CD8-positive, alpha-beta memory T cell (primary cell): ENCODE measurements around the gene LRTM2. TPM values are rescaled to one million over a fixed set of nuclear protein-coding genes. Genes with fewer than 3 reads are reported as not detected.

Experiments used
- CTCF ChIA-PET: fragments of 350-600 bp; sonication (Branson Sonifier 250); formaldehyde crosslinking; loops from one replicate; lab custom pipeline; 2021; ENCODE audit warnings: antibody characterized with exemption; lab: Charles Lee
- POLR2A ChIA-PET: fragments of 350-600 bp; sonication (Branson Sonifier 250); formaldehyde crosslinking; loops from one replicate; lab custom pipeline; 2021; ENCODE audit warnings: antibody characterized with exemption; lab: Charles Lee
- DNase-seq, 5 donors: peaks; one replicate each; pipeline versions ENCODE4 v3.0.0 to v3.0.0-alpha.2; 2020 to 2022; ENCODE audit warnings: mixed read lengths in 1 of 5
- H3K27ac ChIP-seq: one replicate; pipeline ENCODE4 v1.7.0; 2013; ENCODE audit warnings: low read depth, mild to moderate bottlenecking, low read length, moderate library complexity
- H3K27me3 ChIP-seq: 2 replicates; pipeline ENCODE4 v1.7.0; 2013; ENCODE audit warnings: low read length, mild to moderate bottlenecking; ENCODE audit not compliant: insufficient read depth, poor library complexity, severe bottlenecking
- H3K36me3 ChIP-seq: 2 replicates; pipeline ENCODE4 v1.7.0; 2013; ENCODE audit warnings: mild to moderate bottlenecking, low read length, moderate library complexity; ENCODE audit not compliant: insufficient read depth
- H3K4me1 ChIP-seq: 2 replicates; pipeline ENCODE4 v1.7.0; 2013; ENCODE audit warnings: mild to moderate bottlenecking, low read length, moderate library complexity; ENCODE audit not compliant: insufficient read depth
- H3K4me3 ChIP-seq: 2 replicates; pipeline ENCODE4 v1.7.0; 2013; ENCODE audit warnings: mild to moderate bottlenecking, low read length
- H3K9me3 ChIP-seq: 2 replicates; pipeline ENCODE4 v1.7.0; 2013; ENCODE audit warnings: mild to moderate bottlenecking, low read length
- H3K27ac Mint-ChIP-seq, 8 donors: one replicate each; pipeline ENCODE4 v1.8.0; 2020 to 2021; ENCODE audit warnings: mixed read lengths in 8 of 8, mild to moderate bottlenecking in 6 of 8, inconsistent platforms in 3 of 8, moderate library complexity in 3 of 8
- H3K27me3 Mint-ChIP-seq, 2 donors: one replicate each; pipeline ENCODE4 v1.8.0; 2020 to 2021; ENCODE audit warnings: mixed read lengths in 2 of 2, mild to moderate bottlenecking in 1 of 2, moderate library complexity in 1 of 2
- H3K36me3 Mint-ChIP-seq, 3 donors: one replicate each; pipeline ENCODE4 v1.8.0; 2020 to 2021; ENCODE audit warnings: mixed read lengths in 3 of 3, inconsistent platforms in 1 of 3, mild to moderate bottlenecking in 1 of 3
- H3K4me1 Mint-ChIP-seq, 3 donors: one replicate each; pipeline ENCODE4 v1.8.0; 2020 to 2021; ENCODE audit warnings: mixed read lengths in 3 of 3, inconsistent platforms in 1 of 3, mild to moderate bottlenecking in 1 of 3
- H3K4me3 Mint-ChIP-seq, 7 donors: one replicate each; pipeline ENCODE4 v1.8.0; 2020 to 2021; ENCODE audit warnings: mixed read lengths in 7 of 7, mild to moderate bottlenecking in 6 of 7, moderate library complexity in 4 of 7, inconsistent platforms in 2 of 7
- H3K9me3 Mint-ChIP-seq, 5 donors: one replicate each; pipeline ENCODE4 v1.8.0; 2020 to 2022; ENCODE audit warnings: mixed read lengths in 5 of 5, mild to moderate bottlenecking in 3 of 5, moderate library complexity in 2 of 5, inconsistent platforms in 1 of 5
- polyA plus RNA-seq: library from polyadenylated mRNA; unstranded; fragments of 300-500 nt; fragmentation: Illumina TruSeq; gene quantifications from one replicate; pipeline ENCODE4 v1.2.3, GENCODE V29; 2021
- total RNA-seq, 2 experiments: library from RNA; stranded (reverse); gene quantifications; one replicate each; pipeline ENCODE4 v1.2.3, GENCODE V29; 2021

The LRTM2 gene
- total and polyA plus RNA-seq, 3 experiments from 2014 or later, result 0.24 TPM; not detected in 2

GRCh38 chr12:1875608-1876007, 55.2 kb downstream of the LRTM2 start:
- Mint-ChIP-seq H3K4me1 (no peaks in the 10 kb centered on the region), H3K27ac (no peak overlapping the region), H3K36me3 (no peaks in the 10 kb centered on the region), H3K27me3 (peaks cover 6 to 22% of the 10 kb centered on the region in 2 donors), H3K9me3 (no peaks in the 10 kb centered on the region), H3K4me3 (no peak overlapping the region)
- Histone ChIP-seq H3K9me3 (no peaks in the 10 kb centered on the region), H3K4me1 (no peaks in the 10 kb centered on the region), H3K36me3 (no peaks in the 10 kb centered on the region), H3K27ac (no peak overlapping the region), H3K4me3 (no peak overlapping the region), H3K27me3 (no peaks in the 10 kb centered on the region)
- CTCF ChIA-PET, result no interaction called here
- DNase-seq, result no peak
- POLR2A ChIA-PET, result interaction anchor here (0.6 kb wide), 1 partner anchor 1770 kb away, joined by 3 read pairs; no protein-coding TSS in a partner anchor

GRCh38 chr12:1876086-1876485, 55.7 kb downstream of the LRTM2 start:
- H3K27me3 Mint-ChIP-seq, result peaks cover 5 to 22% of the 10 kb centered on the region in 2 donors
- POLR2A ChIA-PET, result no interaction called here
- DNase-seq, result no peak
- H3K27ac Mint-ChIP-seq, result no peak overlapping the region
- no peaks in the 10 kb centered on the region for H3K4me1 Mint-ChIP-seq
- H3K36me3 ChIP-seq, result no peaks in the 10 kb centered on the region
- H3K27me3 ChIP-seq, result no peaks in the 10 kb centered on the region
- CTCF ChIA-PET, result no interaction called here
- no peaks in the 10 kb centered on the region for H3K4me1 ChIP-seq
- H3K36me3 Mint-ChIP-seq, result no peaks in the 10 kb centered on the region
- H3K4me3 Mint-ChIP-seq, result no peak overlapping the region
- H3K9me3 Mint-ChIP-seq, result no peaks in the 10 kb centered on the region
- no peak overlapping the region for H3K4me3 ChIP-seq
- no peak overlapping the region for H3K27ac ChIP-seq
- H3K9me3 ChIP-seq, result no peaks in the 10 kb centered on the region

- H3K36me3 ChIP-seq, result no peaks in the 10 kb centered on the region
- ChIA-PET POLR2A (no interaction called here), CTCF (no interaction called here)
- H3K9me3 ChIP-seq, result no peaks in the 10 kb centered on the region
- DNase-seq, result no peak
- H3K9me3 Mint-ChIP-seq, result no peaks in the 10 kb centered on the region
- H3K27ac Mint-ChIP-seq, result no peak overlapping the region
- H3K27me3 Mint-ChIP-seq, result peaks cover 4 to 26% of the 10 kb centered on the region in 2 donors
- H3K27me3 ChIP-seq, result no peaks in the 10 kb centered on the region
- H3K4me3 ChIP-seq, result no peak overlapping the region
- no peak overlapping the region for H3K27ac ChIP-seq
- no peaks in the 10 kb centered on the region for H3K4me1 Mint-ChIP-seq
- H3K4me1 ChIP-seq, result no peaks in the 10 kb centered on the region
- no peak overlapping the region for H3K4me3 Mint-ChIP-seq
- no peaks in the 10 kb centered on the region for H3K36me3 Mint-ChIP-seq
Measured at GRCh38 chr12:1877169-1877878, 57.0 kb downstream of the LRTM2 start.

- H3K4me1 Mint-ChIP-seq, result no peaks in the 10 kb centered on the region
- no peak overlapping the region for H3K4me3 Mint-ChIP-seq
- H3K27me3 ChIP-seq, result no peaks in the 10 kb centered on the region
- H3K27ac ChIP-seq, result no peak overlapping the region
- no peak overlapping the region for H3K4me3 ChIP-seq
- no peaks in the 10 kb centered on the region for H3K9me3 Mint-ChIP-seq
- no peak for DNase-seq
- H3K27ac Mint-ChIP-seq, result peak overlapping the region in 1 of 8 donors; percentile 34
- CTCF ChIA-PET, result no interaction called here
- peaks cover 6 to 30% of the 10 kb centered on the region in 2 donors for H3K27me3 Mint-ChIP-seq
- POLR2A ChIA-PET, result no interaction called here
- no peaks in the 10 kb centered on the region for H3K4me1 ChIP-seq
- no peaks in the 10 kb centered on the region for H3K36me3 ChIP-seq
- H3K36me3 Mint-ChIP-seq, result no peaks in the 10 kb centered on the region
- no peaks in the 10 kb centered on the region for H3K9me3 ChIP-seq
Measured at GRCh38 chr12:1878214-1878613, 57.8 kb downstream of the LRTM2 start.

- no peaks in the 10 kb centered on the region for H3K27me3 ChIP-seq
- H3K9me3 Mint-ChIP-seq, result no peaks in the 10 kb centered on the region
- H3K27ac Mint-ChIP-seq, result no peak overlapping the region
- H3K9me3 ChIP-seq, result no peaks in the 10 kb centered on the region
- H3K4me3 ChIP-seq, result no peak overlapping the region
- no peak overlapping the region for H3K27ac ChIP-seq
- ChIA-PET CTCF (no interaction called here), POLR2A (no interaction called here)
- no peak for DNase-seq
- H3K27me3 Mint-ChIP-seq, result peaks cover 6 to 34% of the 10 kb centered on the region in 2 donors
- no peaks in the 10 kb centered on the region for H3K36me3 Mint-ChIP-seq
- no peak overlapping the region for H3K4me3 Mint-ChIP-seq
- no peaks in the 10 kb centered on the region for H3K36me3 ChIP-seq
- no peaks in the 10 kb centered on the region for H3K4me1 Mint-ChIP-seq
- H3K4me1 ChIP-seq, result no peaks in the 10 kb centered on the region
Measured at GRCh38 chr12:1878695-1879094, 58.3 kb downstream of the LRTM2 start.

- H3K9me3 Mint-ChIP-seq, result no peaks in the 10 kb centered on the region
- no peaks in the 10 kb centered on the region for H3K4me1 Mint-ChIP-seq
- ChIA-PET CTCF (no interaction called here), POLR2A (no interaction called here)
- Histone ChIP-seq H3K27me3 (no peaks in the 10 kb centered on the region), H3K27ac (no peak overlapping the region), H3K4me1 (no peaks in the 10 kb centered on the region), H3K9me3 (no peaks in the 10 kb centered on the region), H3K36me3 (no peaks in the 10 kb centered on the region), H3K4me3 (no peak overlapping the region)
- no peak for DNase-seq
- no peak overlapping the region for H3K4me3 Mint-ChIP-seq
- no peaks in the 10 kb centered on the region for H3K36me3 Mint-ChIP-seq
- H3K27me3 Mint-ChIP-seq, result peaks cover 11 to 40% of the 10 kb centered on the region in 2 donors
- no peak overlapping the region for H3K27ac Mint-ChIP-seq
Measured at GRCh38 chr12:1879633-1880032, 59.3 kb downstream of the LRTM2 start.

GRCh38 chr12:1880153-1880845, 59.9 kb downstream of the LRTM2 start:
- Histone ChIP-seq H3K36me3 (no peaks in the 10 kb centered on the region), H3K27ac (no peak overlapping the region), H3K9me3 (no peaks in the 10 kb centered on the region), H3K4me3 (no peak overlapping the region), H3K27me3 (no peaks in the 10 kb centered on the region), H3K4me1 (no peaks in the 10 kb centered on the region)
- ChIA-PET CTCF (no interaction called here), POLR2A (no interaction called here)
- Mint-ChIP-seq H3K27me3 (peaks cover 11 to 43% of the 10 kb centered on the region in 2 donors), H3K36me3 (no peaks in the 10 kb centered on the region), H3K27ac (no peak overlapping the region), H3K9me3 (no peaks in the 10 kb centered on the region), H3K4me3 (no peak overlapping the region), H3K4me1 (no peaks in the 10 kb centered on the region)
- no peak for DNase-seq

- ChIA-PET CTCF (no interaction called here), POLR2A (no interaction called here)
- Histone ChIP-seq H3K4me3 (no peak overlapping the region), H3K4me1 (no peaks in the 10 kb centered on the region), H3K36me3 (no peaks in the 10 kb centered on the region), H3K27me3 (no peaks in the 10 kb centered on the region), H3K9me3 (no peaks in the 10 kb centered on the region), H3K27ac (no peak overlapping the region)
- DNase-seq, result no peak
- H3K27me3 Mint-ChIP-seq, result peaks cover 11 to 43% of the 10 kb centered on the region in 2 donors
- no peak overlapping the region for H3K4me3 Mint-ChIP-seq
- H3K4me1 Mint-ChIP-seq, result no peaks in the 10 kb centered on the region
- no peaks in the 10 kb centered on the region for H3K36me3 Mint-ChIP-seq
- H3K9me3 Mint-ChIP-seq, result no peaks in the 10 kb centered on the region
- H3K27ac Mint-ChIP-seq, result no peak overlapping the region
Measured at GRCh38 chr12:1880876-1881275, 60.5 kb downstream of the LRTM2 start.
